NB4 (cell line): ENCODE results near the gene SRCAP.

Experiments used
- MYC ChIP-seq: IDR thresholded peaks from 2 replicates; pipeline ENCODE4 v1.6.1; 2011; ENCODE audit warnings: low read depth, low read length
- POLR2A ChIP-seq: IDR thresholded peaks from 2 replicates; pipeline ENCODE4 v1.6.1; 2011; ENCODE audit warnings: mild to moderate bottlenecking; ENCODE audit not compliant: insufficient read length; ENCODE audit errors: extremely low read depth
- TF ChIP-seq, protein P1 (sequence below): IDR thresholded peaks from one replicate; pipeline ENCODE4 v1.5.1; 2012; ENCODE audit warnings: low read depth, low read length
- TF ChIP-seq, protein P2 (sequence below): IDR thresholded peaks from 2 replicates; pipeline ENCODE4 v1.6.1; 2011; ENCODE audit warnings: low read depth, low read length

DNA sequence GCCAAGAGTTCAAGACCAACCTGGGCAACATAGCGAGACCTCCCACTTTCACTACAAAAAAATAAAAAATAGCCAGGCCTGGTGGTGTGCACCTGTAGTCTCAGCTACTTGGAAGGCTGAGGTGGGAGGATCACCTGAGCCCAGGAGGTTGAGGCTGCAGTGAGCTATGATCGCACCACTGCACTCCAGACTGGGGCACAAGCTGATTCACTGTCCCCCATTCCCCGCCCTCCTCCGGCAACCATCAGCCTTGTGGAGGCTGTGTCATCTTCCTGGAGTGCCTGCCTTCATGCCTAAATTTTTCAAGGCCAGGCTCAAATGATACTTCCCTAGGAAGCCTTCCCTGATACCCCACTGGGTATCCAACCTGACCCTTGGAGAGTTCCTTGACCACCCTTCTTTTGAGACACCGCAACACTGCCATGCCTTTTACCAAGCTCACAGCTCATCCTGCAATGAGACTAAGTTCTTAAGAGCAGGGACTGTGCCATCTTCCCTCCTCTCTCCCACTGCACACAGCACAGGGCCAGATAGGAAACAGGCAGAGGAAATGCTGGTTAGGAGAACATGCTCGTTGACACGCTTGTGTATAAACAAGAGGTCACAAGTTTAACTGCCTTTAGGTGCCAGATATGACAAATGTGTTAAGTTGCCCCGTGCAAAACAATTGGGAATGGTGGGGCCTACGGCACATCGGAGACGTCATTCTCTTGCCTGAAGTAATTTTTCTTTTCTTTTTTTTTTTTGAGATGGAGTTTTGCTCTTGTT lies 3.9 kb upstream of the SRCAP start:
- no peak for TF ChIP-seq POLR2A
- TF ChIP-seq, protein P1, sequence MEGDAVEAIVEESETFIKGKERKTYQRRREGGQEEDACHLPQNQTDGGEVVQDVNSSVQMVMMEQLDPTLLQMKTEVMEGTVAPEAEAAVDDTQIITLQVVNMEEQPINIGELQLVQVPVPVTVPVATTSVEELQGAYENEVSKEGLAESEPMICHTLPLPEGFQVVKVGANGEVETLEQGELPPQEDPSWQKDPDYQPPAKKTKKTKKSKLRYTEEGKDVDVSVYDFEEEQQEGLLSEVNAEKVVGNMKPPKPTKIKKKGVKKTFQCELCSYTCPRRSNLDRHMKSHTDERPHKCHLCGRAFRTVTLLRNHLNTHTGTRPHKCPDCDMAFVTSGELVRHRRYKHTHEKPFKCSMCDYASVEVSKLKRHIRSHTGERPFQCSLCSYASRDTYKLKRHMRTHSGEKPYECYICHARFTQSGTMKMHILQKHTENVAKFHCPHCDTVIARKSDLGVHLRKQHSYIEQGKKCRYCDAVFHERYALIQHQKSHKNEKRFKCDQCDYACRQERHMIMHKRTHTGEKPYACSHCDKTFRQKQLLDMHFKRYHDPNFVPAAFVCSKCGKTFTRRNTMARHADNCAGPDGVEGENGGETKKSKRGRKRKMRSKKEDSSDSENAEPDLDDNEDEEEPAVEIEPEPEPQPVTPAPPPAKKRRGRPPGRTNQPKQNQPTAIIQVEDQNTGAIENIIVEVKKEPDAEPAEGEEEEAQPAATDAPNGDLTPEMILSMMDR = no peak
- no peak for TF ChIP-seq MYC
- TF ChIP-seq, protein P2, sequence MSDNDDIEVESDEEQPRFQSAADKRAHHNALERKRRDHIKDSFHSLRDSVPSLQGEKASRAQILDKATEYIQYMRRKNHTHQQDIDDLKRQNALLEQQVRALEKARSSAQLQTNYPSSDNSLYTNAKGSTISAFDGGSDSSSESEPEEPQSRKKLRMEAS = no peak
